Trophoblast cell (in vitro differentiated cells and primary cell): ENCODE results near the gene SAAL1.
A peak's percentile ranks its signal among the peaks of the same experiment; 100 is the strongest.

Experiments used
- DNase-seq, 2 donors: peaks; one replicate each; pipeline ENCODE4 v3.0.0-alpha.2; 2016
- H2AFZ ChIP-seq: 2 replicates; pipeline ENCODE4 v1.6.1; 2013; ENCODE audit warnings: low read length, moderate library complexity, mild to moderate bottlenecking; ENCODE audit not compliant: insufficient read depth, poor library complexity
- H2AK5ac ChIP-seq: 2 replicates; pipeline ENCODE4 v1.6.1; 2013; ENCODE audit warnings: mild to moderate bottlenecking, low read length
- H2BK120ac ChIP-seq: 2 replicates; pipeline ENCODE4 v1.6.1; 2013; ENCODE audit warnings: low read length, mild to moderate bottlenecking, moderate library complexity; ENCODE audit not compliant: insufficient read depth, poor library complexity
- H2BK12ac ChIP-seq: 2 replicates; pipeline ENCODE4 v1.6.1; 2013; ENCODE audit warnings: mild to moderate bottlenecking, low read length, moderate library complexity
- H2BK5ac ChIP-seq: 2 replicates; pipeline ENCODE4 v1.6.1; 2013; ENCODE audit warnings: low read length, low read depth, moderate library complexity, mild to moderate bottlenecking; ENCODE audit not compliant: poor library complexity
- H3K14ac ChIP-seq: 2 replicates; pipeline ENCODE4 v1.6.1; 2013; ENCODE audit warnings: mild to moderate bottlenecking, low read length
- H3K18ac ChIP-seq: 2 replicates; pipeline ENCODE4 v1.6.1; 2013; ENCODE audit warnings: mild to moderate bottlenecking, low read length
- H3K23ac ChIP-seq: 2 replicates; pipeline ENCODE4 v1.6.1; 2013; ENCODE audit warnings: low read length
- H3K27ac ChIP-seq: 2 replicates; pipeline ENCODE4 v1.5.1; 2013; ENCODE audit warnings: low read depth, mild to moderate bottlenecking, inconsistent platforms, low read length, moderate library complexity
- H3K27me3 ChIP-seq: 2 replicates; pipeline ENCODE4 v1.6.1; 2013; ENCODE audit warnings: inconsistent platforms, mild to moderate bottlenecking, low read length, moderate library complexity; ENCODE audit not compliant: insufficient read depth
- H3K36me3 ChIP-seq, 2 experiments: 1 replicate in 1 of 2; 2 replicates in 1 of 2; pipeline ENCODE4 v1.6.1; 2013; ENCODE audit warnings: low read length in 2 of 2, mild to moderate bottlenecking in 2 of 2, moderate library complexity in 1 of 2; ENCODE audit not compliant: insufficient read depth in 2 of 2, control insufficient read depth in 1 of 2
- H3K4ac ChIP-seq: 2 replicates; pipeline ENCODE4 v1.6.1; 2013; ENCODE audit warnings: low read depth, mild to moderate bottlenecking, low read length, moderate library complexity
- H3K4me1 ChIP-seq, 2 experiments: 1 replicate in 1 of 2; 2 replicates in 1 of 2; pipeline ENCODE4 v1.6.1; 2013; ENCODE audit warnings: low read length in 2 of 2, mild to moderate bottlenecking in 2 of 2, moderate library complexity in 1 of 2; ENCODE audit not compliant: insufficient read depth in 2 of 2, control insufficient read depth in 1 of 2
- H3K4me2 ChIP-seq: 2 replicates; pipeline ENCODE4 v1.6.1; 2013; ENCODE audit warnings: inconsistent platforms, mild to moderate bottlenecking, low read length, moderate library complexity
- H3K4me3 ChIP-seq: 2 replicates; pipeline ENCODE4 v1.5.1; 2013; ENCODE audit warnings: mild to moderate bottlenecking, low read depth, low read length, inconsistent platforms
- H3K79me1 ChIP-seq: one replicate; pipeline ENCODE4 v1.6.1; 2013; ENCODE audit warnings: low read length
- H3K79me2 ChIP-seq: 2 replicates; pipeline ENCODE4 v1.6.1; 2013; ENCODE audit warnings: low read length, mild to moderate bottlenecking; ENCODE audit not compliant: control insufficient read depth, insufficient read depth, poor library complexity
- H3K9ac ChIP-seq: 2 replicates; pipeline ENCODE4 v1.6.1; 2013; ENCODE audit warnings: mild to moderate bottlenecking, low read length
- H3K9me3 ChIP-seq: 2 replicates; pipeline ENCODE4 v1.6.1; 2013; ENCODE audit warnings: low read depth, mild to moderate bottlenecking, control low read depth, inconsistent platforms, low read length; ENCODE audit not compliant: insufficient read depth
- H4K12ac ChIP-seq: 2 replicates; pipeline ENCODE4 v1.6.1; 2013; ENCODE audit warnings: low read depth, mild to moderate bottlenecking, low read length, moderate library complexity
- H4K8ac ChIP-seq: 2 replicates; pipeline ENCODE4 v1.6.1; 2013; ENCODE audit warnings: low read depth, mild to moderate bottlenecking, low read length, moderate library complexity
- H4K91ac ChIP-seq: one replicate; pipeline ENCODE4 v1.6.1; 2013; ENCODE audit warnings: low read depth, mild to moderate bottlenecking, low read length, moderate library complexity
- WGBS: extraction: QIAGEN DNeasy Blood & Tissue Kit; methylation state at CpG from one replicate; pipeline ENCODE4 v1.1.7; 2013; ENCODE audit warnings: missing lambda C conversion rate; ENCODE audit not compliant: insufficient read length, insufficient coverage; ENCODE audit errors: extremely low coverage; 5-methylcytosine and 5-hydroxymethylcytosine counted together

Gene SAAL1

GRCh38 chr11:18111005-18111404, 5.1 kb upstream of the SAAL1 start:
- no peak overlapping the region for H3K18ac ChIP-seq
- no peak overlapping the region for H4K91ac ChIP-seq
- H4K12ac ChIP-seq, result no peak overlapping the region
- no peaks in the 10 kb centered on the region for H3K36me3 ChIP-seq
- H3K23ac ChIP-seq, result no peak overlapping the region
- H3K4me2 ChIP-seq, result no peak overlapping the region
- H2BK5ac ChIP-seq, result no peak overlapping the region
- no peak overlapping the region for H3K27ac ChIP-seq
- peaks cover 2% of the 10 kb centered on the region for H3K27me3 ChIP-seq
- DNase-seq, result no peak
- H3K4me3 ChIP-seq, result no peak overlapping the region
- WGBS, result no CpG with 5 or more reads among the region's 2 CpGs
- no peaks in the 10 kb centered on the region for H3K9me3 ChIP-seq
- no peak overlapping the region for H2AK5ac ChIP-seq
- no peak overlapping the region for H2AFZ ChIP-seq
- no peak overlapping the region for H2BK12ac ChIP-seq
- no peaks in the 10 kb centered on the region for H3K4me1 ChIP-seq
- no peak overlapping the region for H3K14ac ChIP-seq
- H2BK120ac ChIP-seq, result no peak overlapping the region
- H3K9ac ChIP-seq, result no peak overlapping the region
- no peaks in the 10 kb centered on the region for H3K79me1 ChIP-seq
- no peaks in the 10 kb centered on the region for H3K79me2 ChIP-seq
- no peak overlapping the region for H3K4ac ChIP-seq
- no peak overlapping the region for H4K8ac ChIP-seq

- H3K4me1 ChIP-seq, result peaks cover 0 to 2% of the 10 kb centered on the region in 2 experiments
- no peak overlapping the region for H3K4me2 ChIP-seq
- H3K14ac ChIP-seq, result no peak overlapping the region
- H3K18ac ChIP-seq, result no peak overlapping the region
- H4K12ac ChIP-seq, result no peak overlapping the region
- no peaks in the 10 kb centered on the region for H3K27me3 ChIP-seq
- peaks cover 3% of the 10 kb centered on the region for H3K79me1 ChIP-seq
- H2BK120ac ChIP-seq, result no peak overlapping the region
- H4K91ac ChIP-seq, result no peak overlapping the region
- peaks cover 6% of the 10 kb centered on the region for H3K79me2 ChIP-seq
- no peak overlapping the region for H3K27ac ChIP-seq
- peaks cover 0 to 3% of the 10 kb centered on the region in 2 experiments for H3K36me3 ChIP-seq
- no peak overlapping the region for H2AK5ac ChIP-seq
- H2BK12ac ChIP-seq, result no peak overlapping the region
- no peak overlapping the region for H3K23ac ChIP-seq
- H4K8ac ChIP-seq, result no peak overlapping the region
- H2AFZ ChIP-seq, result no peak overlapping the region
- no peak overlapping the region for H3K4me3 ChIP-seq
- H3K9ac ChIP-seq, result no peak overlapping the region
- 100% methylated on average over 1 of the region's 3 CpGs for WGBS
- H2BK5ac ChIP-seq, result no peak overlapping the region
- H3K4ac ChIP-seq, result no peak overlapping the region
- H3K9me3 ChIP-seq, result no peaks in the 10 kb centered on the region
- no peak for DNase-seq
Measured at GRCh38 chr11:18108254-18108653, 2.4 kb upstream of the SAAL1 start.

GRCh38 chr11:18106688-18107087, 806 bp upstream of the SAAL1 start:
- Histone ChIP-seq H3K23ac (no peak overlapping the region), H3K4ac (no peak overlapping the region), H3K27me3 (no peaks in the 10 kb centered on the region), H3K14ac (no peak overlapping the region), H3K79me1 (peaks cover 3% of the 10 kb centered on the region), H2AFZ (no peak overlapping the region), H3K27ac (no peak overlapping the region), H3K4me3 (no peak overlapping the region), H3K79me2 (peaks cover 6% of the 10 kb centered on the region), H2BK120ac (no peak overlapping the region), H3K18ac (no peak overlapping the region), H2AK5ac (no peak overlapping the region), H3K9ac (no peak overlapping the region), H2BK12ac (no peak overlapping the region), H3K4me2 (no peak overlapping the region), H3K4me1 (peaks cover 0 to 2% of the 10 kb centered on the region in 2 experiments), H4K91ac (no peak overlapping the region), H3K9me3 (no peaks in the 10 kb centered on the region), H4K12ac (no peak overlapping the region), H3K36me3 (peaks cover 3 to 12% of the 10 kb centered on the region in 2 experiments), H2BK5ac (no peak overlapping the region), H4K8ac (no peak overlapping the region)
- WGBS, result no CpG with 5 or more reads among the region's 9 CpGs
- DNase-seq, result no peak

- Histone ChIP-seq H3K79me2 (peaks cover 6% of the 10 kb centered on the region), H3K4me1 (peaks cover 0 to 2% of the 10 kb centered on the region in 2 experiments), H4K91ac (peak overlapping the region; percentile 90), H3K36me3 (peaks cover 3 to 14% of the 10 kb centered on the region in 2 experiments), H3K27ac (no peak overlapping the region), H2AFZ (peak overlapping the region; percentile 98), H2BK5ac (peak overlapping the region; percentile 50), H4K12ac (peak overlapping the region; percentile 89), H2BK12ac (no peak overlapping the region), H2AK5ac (peak overlapping the region; percentile 77), H3K4ac (peak overlapping the region; percentile 82), H3K27me3 (no peaks in the 10 kb centered on the region), H3K23ac (no peak overlapping the region), H3K9ac (peak overlapping the region; percentile 91), H3K4me3 (peak overlapping the region; percentile 93), H4K8ac (peak overlapping the region; percentile 99), H3K18ac (peak overlapping the region; percentile 98), H3K4me2 (peak overlapping the region; percentile 79), H2BK120ac (peak overlapping the region; percentile 89), H3K14ac (peak overlapping the region; percentile 96), H3K79me1 (peaks cover 3% of the 10 kb centered on the region), H3K9me3 (no peaks in the 10 kb centered on the region)
- WGBS, result no CpG with 5 or more reads among the region's 29 CpGs
- DNase-seq, result no peak
Measured at GRCh38 chr11:18105086-18105801, 638 bp downstream of the SAAL1 start.
